ENCODE data around the gene SYT8. TPM values are rescaled to one million over a fixed set of nuclear protein-coding genes. Genes with fewer than 3 reads are reported as not detected.

Gene SYT8
- total RNA-seq, 2 donors from 2014 or later: 3.4 to 3.6 TPM

- no peak for ATAC-seq (ENCODE audit: insufficient number of reproducible peaks, low FRiP score, low read depth)
- Histone ChIP-seq H3K4me1 (ENCODE audit: control insufficient read depth in 1 of 2, low read depth in 2 of 2) (peaks cover 45 to 74% of the 10 kb centered on the region in 2 donors), H3K4me3 (no peak overlapping the region), H3K36me3 (no peaks in the 10 kb centered on the region), H3K27me3 (replicated peaks; ENCODE audit: insufficient read depth) (no peaks in the 10 kb centered on the region), H3K9me3 (no peaks in the 10 kb centered on the region), H3K27ac (peak overlapping the region; percentile 95 to 97)
- DNase-seq (ENCODE audit: low spot score): no peak
- TF ChIP-seq CTCF (IDR thresholded peaks at IDR 0.05): no peak
Observed at GRCh38 chr11:1830004-1830321, 4.8 kb upstream of the SYT8 start.

- H3K4me1 ChIP-seq (ENCODE audit: control insufficient read depth in 1 of 2, low read depth in 2 of 2): peaks cover 39 to 68% of the 10 kb centered on the region in 2 donors
- no peaks in the 10 kb centered on the region for H3K27me3 ChIP-seq (replicated peaks; ENCODE audit: insufficient read depth)
- no peaks in the 10 kb centered on the region for H3K36me3 ChIP-seq
- peak overlapping the region; percentile 95 to 97 for H3K27ac ChIP-seq
- TF ChIP-seq CTCF (IDR thresholded peaks at IDR 0.05): no peak
- DNase-seq (ENCODE audit: low spot score): no peak
- H3K4me3 ChIP-seq: no peak overlapping the region
- H3K9me3 ChIP-seq: no peaks in the 10 kb centered on the region
- no peak for ATAC-seq (ENCODE audit: insufficient number of reproducible peaks, low FRiP score, low read depth)
Observed at GRCh38 chr11:1830322-1831223, 4.2 kb upstream of the SYT8 start.

GRCh38 chr11:1831338-1832210, 3.2 kb upstream of the SYT8 start:
- no peaks in the 10 kb centered on the region for H3K9me3 ChIP-seq
- peak overlapping the region; percentile 95 to 97 for H3K27ac ChIP-seq
- no peak for DNase-seq (ENCODE audit: low spot score)
- peaks cover 29 to 58% of the 10 kb centered on the region in 2 donors for H3K4me1 ChIP-seq (ENCODE audit: control insufficient read depth in 1 of 2, low read depth in 2 of 2)
- ATAC-seq (ENCODE audit: insufficient number of reproducible peaks, low FRiP score, low read depth): no peak
- H3K36me3 ChIP-seq: no peaks in the 10 kb centered on the region
- no peak for TF ChIP-seq CTCF (IDR thresholded peaks at IDR 0.05)
- H3K4me3 ChIP-seq: no peak overlapping the region
- no peaks in the 10 kb centered on the region for H3K27me3 ChIP-seq (replicated peaks; ENCODE audit: insufficient read depth)

GRCh38 chr11:1832211-1832919, 2.4 kb upstream of the SYT8 start:
- H3K4me3 ChIP-seq: peak overlapping the region; percentile 57
- peaks cover 28 to 50% of the 10 kb centered on the region in 2 donors for H3K4me1 ChIP-seq (ENCODE audit: control insufficient read depth in 1 of 2, low read depth in 2 of 2)
- no peaks in the 10 kb centered on the region for H3K36me3 ChIP-seq
- no peaks in the 10 kb centered on the region for H3K9me3 ChIP-seq
- peak overlapping the region; percentile 37 to 97 for H3K27ac ChIP-seq
- DNase-seq (ENCODE audit: low spot score): no peak
- peak; percentile 22 for ATAC-seq (ENCODE audit: insufficient number of reproducible peaks, low FRiP score, low read depth)
- no peaks in the 10 kb centered on the region for H3K27me3 ChIP-seq (replicated peaks; ENCODE audit: insufficient read depth)
- peak; percentile 100 for TF ChIP-seq CTCF (IDR thresholded peaks at IDR 0.05)
